ENCODE measurements around the gene TMEM164.

The TMEM164 gene

GRCh38 chrX:110211340-110211739, 208.4 kb downstream of the TMEM164 start:
- DNase-seq (ENCODE audit: low spot score) = no peak

GRCh38 chrX:110212299-110212698, 209.4 kb downstream of the TMEM164 start:
- DNase-seq (ENCODE audit: low spot score) = no peak

- no peak for DNase-seq (ENCODE audit: low spot score)
Observed at GRCh38 chrX:110213183-110213582, 210.3 kb downstream of the TMEM164 start.

GRCh38 chrX:110214684-110215083, 211.8 kb downstream of the TMEM164 start:
- DNase-seq (ENCODE audit: low spot score) = no peak

GRCh38 chrX:110215411-110215810, 212.5 kb downstream of the TMEM164 start:
- no peak for DNase-seq (ENCODE audit: low spot score)

GRCh38 chrX:110216027-110216426, 213.1 kb downstream of the TMEM164 start:
- DNase-seq (ENCODE audit: low spot score) = no peak

GRCh38 chrX:110218591-110218990, 215.7 kb downstream of the TMEM164 start:
- DNase-seq (ENCODE audit: low spot score) = no peak

GRCh38 chrX:110219920-110220319, 217.0 kb downstream of the TMEM164 start:
- DNase-seq (ENCODE audit: low spot score) = no peak

GRCh38 chrX:110222497-110223257, 219.8 kb downstream of the TMEM164 start:
- no peak for DNase-seq (ENCODE audit: low spot score)

- DNase-seq (ENCODE audit: low spot score) = no peak
Observed at GRCh38 chrX:110224926-110225617, 222.2 kb downstream of the TMEM164 start.

GRCh38 chrX:110226931-110227330, 224.0 kb downstream of the TMEM164 start:
- no peak for DNase-seq (ENCODE audit: low spot score)
